Renal pelvis (tissue), 4 donors: ENCODE data around the gene INO80. TPM values are rescaled to one million over a fixed set of nuclear protein-coding genes. Genes with fewer than 3 reads are reported as not detected.
"Not testable (repeated sequence)": the region's sequence is repeated elsewhere in the genome, so short reads cannot be mapped to it uniquely, and the experiment has no call there.

Experiments
- DNase-seq: peaks from one replicate; pipeline ENCODE4 v3.0.0-alpha.2; 2013
- polyA plus RNA-seq, 3 donors: library from polyadenylated mRNA; unstranded; fragments of 120-200 nt; gene quantifications; one replicate each; pipeline ENCODE4 v1.2.1, GENCODE V29; 2013; ENCODE audit not compliant: insufficient read length in 3 of 3

INO80 gene
- polyA plus RNA-seq, 3 donors = 23.1 to 25.7 (median 25.7) TPM

DNA sequence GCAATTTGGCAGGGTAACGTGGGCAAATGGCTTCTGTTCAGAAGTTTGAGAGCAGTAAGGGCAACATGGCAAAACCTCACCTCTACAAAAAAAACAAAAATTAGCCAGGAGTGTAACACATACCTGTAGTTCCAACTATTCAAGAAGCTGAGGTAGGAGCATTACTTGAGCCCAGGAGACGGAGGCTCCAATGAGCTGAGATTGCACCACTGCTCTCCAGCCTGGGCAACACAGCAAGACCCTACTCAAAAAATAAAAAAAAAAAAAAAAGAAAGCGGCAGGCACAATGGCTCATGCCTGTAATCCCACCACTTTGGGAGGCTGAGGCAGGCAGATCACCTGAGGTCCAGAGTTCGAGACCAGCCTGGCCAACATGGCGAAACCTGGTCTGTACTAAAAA is 5.9 kb upstream of the INO80 start:
- no peak for DNase-seq

DNA sequence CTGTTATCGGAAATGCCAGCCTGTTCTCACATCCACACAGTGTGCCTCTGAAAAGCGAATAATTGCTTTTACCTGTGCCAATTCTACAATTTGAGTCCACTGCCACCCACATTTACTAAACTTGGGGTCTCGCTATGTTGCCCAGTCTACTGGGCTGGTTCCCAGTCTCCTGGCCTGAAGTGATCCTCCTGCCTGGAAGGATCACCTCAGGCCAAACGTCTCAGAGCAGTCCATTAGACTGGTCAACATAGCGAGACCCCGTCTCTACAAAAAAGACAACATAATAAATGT is 827 bp upstream of the INO80 start:
- DNase-seq = no peak

DNA sequence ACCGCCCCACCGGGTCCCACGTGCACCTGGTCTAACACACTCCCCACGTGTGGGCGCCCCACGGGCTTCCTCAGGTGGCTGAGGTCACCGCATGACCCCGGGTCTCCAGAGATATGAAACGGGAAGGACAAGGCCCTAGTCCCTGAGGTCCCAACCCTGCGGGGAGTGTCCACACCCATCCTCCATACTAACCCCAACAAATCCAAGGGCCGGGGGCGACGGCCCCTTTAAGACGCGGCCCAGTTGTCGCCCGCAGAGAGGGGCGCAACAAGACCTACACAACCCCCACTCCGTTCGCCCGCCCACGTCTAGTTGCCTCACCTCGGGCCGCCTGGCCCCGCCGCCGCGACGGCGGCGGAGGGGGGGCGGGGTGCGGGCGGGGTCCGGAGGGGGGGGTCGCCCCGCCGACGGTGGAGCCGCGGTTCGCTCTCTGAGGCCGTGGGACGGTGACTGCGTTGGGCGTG is 396 bp downstream of the INO80 start:
- DNase-seq = peak; percentile 61

DNA sequence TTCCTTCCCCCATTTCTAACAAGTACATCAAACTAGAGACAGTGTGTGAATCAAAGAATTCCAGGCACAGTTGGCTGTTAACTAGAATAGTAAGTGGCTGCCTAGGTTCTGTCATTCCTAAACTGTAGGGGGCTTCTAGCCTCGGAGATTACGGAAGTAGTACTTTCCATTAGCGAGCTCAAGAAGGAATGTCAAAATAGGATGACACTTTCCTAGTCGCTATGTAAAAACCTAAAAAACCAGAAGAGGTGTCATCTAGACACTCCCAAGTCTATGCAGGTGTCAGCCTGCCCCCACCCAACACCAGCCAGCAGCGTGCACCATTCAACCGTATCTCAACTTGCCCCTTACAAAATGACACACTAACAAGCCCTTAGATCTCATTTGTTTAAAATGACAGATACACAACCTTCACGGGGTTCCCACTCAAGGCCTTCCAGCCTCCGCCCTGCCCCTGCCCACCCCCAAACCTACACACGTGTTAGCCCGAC is 874 bp downstream of the INO80 start:
- peak; percentile 48 for DNase-seq

DNA sequence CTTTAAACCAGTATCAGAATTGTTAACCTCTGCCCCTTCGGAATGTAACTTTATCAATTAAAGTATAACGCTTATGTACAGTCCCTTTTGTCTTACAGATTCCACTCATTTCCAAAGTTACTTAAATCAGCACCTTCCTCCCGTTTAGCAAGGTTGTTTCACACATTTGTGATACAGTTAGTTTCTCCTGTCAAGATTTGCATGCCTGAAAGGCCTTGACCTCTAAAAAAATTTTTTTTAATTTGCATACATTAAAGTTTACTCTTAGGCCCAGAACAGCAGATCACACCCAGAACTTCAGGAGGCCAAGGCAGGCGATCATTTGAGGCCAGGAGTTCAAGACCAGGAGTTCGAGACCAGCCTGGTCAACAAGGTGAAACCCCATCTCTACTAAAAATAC is 9.1 kb downstream of the INO80 start:
- no peak for DNase-seq

DNA sequence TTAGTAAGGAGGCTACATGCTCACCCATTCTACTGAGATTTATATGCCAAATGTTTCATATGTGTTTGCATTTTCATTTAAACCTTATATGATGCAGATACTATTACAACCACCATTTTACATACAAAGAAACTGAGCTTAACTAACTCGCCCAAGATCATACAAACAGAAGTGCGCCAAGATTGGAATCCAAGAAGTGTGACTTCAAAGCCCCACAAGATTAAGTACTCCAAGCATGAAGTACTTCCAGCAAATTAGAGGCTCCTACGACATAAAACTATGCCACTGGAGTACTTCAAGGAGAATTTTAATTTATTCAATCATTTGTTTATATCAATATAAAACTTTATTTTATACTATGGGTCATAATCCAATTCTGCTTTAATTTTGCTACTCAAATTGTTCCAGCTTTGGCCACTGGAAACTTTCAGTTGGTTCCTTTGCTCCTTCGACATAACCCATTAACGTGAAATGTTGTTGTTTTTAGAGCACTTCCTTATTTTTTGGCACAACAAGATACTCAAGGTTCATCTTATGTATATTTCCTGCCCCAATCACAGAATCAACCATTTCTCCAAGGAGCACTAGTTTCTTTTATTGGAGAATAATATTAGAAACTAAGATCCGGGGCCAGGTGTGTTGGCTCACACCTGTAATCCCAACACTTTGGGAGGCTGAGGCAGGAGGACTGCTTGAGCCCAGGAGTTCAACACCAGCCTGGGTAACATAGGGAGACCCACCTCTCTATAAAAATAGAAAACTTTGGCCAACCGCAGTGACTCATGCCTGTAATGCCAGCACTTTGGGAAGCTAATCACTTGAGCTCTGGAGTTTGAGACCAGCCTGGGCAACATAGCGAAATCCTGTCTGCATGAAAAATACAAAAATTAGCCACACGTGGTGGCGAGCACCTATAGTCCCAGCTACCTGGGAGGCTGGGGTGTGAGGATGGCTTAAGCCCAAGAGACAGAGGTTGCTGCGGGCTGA is 10.4 kb downstream of the INO80 start:
- no peak for DNase-seq

DNA sequence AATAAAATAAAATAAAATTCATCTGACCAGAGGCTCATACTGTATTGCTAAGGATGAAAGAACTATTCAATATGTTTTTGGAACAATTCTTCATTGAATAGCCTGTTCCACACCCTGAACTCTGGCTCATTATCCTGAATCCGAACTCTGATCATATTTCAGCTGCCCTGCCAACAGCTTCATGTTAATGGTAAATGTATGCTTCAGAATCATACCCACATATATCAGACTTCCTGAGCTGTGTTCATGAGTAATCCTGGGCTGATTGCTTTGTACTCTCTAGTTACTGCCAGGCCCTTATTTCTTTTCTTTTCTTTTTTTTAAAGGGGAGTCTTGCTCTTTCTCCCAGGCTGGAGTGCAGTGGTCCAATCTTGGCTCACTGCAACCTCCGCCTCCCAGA is 11.8 kb downstream of the INO80 start:
- DNase-seq = no peak

DNA sequence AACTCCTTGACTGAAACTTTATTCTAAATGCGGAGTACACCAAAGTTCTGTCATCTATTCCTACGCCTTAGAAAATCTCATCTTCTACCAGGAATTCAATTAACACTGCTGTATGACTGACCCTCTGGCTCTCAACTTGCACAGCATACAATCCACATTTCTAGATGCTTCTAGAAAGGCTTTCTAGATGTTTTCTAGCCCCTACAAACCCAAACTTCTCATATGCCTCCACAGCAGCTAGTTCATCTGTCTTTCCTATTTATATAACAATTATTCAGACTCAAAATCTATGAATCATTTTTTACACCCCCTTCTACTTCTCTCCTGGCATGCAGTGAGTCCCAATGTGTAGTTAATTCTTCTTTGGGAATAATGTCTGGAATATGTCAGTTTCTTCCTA is 13.2 kb downstream of the INO80 start:
- no peak for DNase-seq

DNA sequence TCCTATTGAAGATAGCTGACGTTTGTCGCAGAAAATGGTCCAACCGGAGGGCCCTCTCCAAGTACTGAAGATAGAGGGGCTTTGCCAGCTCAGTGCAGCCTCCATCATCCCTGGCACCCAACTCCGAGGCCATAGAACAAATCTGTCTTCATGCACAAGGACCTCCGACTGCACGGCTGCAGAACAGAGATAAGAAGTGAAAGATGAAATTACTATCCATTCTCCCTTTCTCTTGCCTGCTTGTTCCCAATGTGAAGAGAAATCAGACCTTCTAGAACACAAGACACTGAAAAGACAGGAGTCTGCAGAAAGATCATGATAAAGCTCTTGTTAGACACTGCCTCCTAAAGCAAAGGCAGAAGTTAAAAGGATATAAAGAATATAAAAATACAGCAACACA is 19.9 kb downstream of the INO80 start:
- no peak for DNase-seq

DNA sequence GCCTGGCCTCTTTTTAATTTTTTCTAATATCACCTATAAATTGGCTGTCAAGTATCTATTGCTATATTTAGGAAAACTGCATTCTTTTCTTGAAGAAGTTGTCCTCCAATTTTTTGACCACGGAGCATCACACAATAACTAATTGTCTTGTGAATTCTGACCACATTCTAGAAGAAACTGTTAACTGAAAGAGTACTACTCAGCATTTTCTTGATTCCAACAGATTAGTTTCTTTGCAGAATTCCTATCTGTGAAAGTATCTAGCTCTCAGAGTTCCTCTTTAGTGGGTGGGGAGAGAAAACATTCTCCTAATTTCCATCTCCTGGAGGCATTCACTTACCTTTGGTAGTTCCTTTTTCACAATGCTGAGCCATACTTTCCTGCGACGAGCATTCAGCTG is 31.1 kb downstream of the INO80 start:
- no peak for DNase-seq

DNA sequence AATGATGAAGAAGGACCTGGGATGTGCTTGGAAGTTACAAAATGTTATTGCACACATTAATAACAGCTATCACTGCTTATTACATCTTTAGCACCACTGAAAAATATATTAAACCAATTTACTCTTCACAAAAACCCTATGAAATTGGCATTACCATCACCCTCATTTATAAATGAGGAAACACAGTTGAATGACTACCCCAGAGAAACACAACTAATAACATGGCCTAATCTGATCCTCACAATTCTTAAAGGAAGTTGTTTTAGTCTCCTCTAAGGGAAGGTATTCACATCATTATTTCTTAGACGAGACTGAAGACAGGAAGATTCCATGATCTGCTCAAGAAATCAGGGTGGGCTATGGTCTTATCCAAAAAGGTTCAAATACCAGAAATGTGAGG is 35.9 kb downstream of the INO80 start:
- DNase-seq = no peak

DNA sequence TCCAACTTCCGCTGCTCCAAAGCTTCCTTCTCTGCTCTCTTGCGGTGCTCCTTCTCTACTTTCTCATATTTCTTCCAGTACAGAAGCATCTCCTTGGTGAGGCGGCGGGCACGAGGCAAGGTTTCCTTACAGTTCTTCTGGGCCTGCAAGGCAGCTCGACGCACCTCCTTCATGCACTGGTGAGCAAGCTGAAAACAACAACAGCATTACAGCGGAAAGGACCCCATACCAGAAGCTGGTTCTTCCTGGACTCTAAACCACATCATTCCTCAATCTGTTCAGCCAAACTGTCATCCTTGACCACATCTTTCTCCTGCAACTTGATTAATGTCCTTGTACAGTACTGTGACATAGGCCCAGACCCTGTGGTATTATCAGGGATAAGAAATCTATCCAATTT is 36.4 kb downstream of the INO80 start:
- DNase-seq = no peak

DNA sequence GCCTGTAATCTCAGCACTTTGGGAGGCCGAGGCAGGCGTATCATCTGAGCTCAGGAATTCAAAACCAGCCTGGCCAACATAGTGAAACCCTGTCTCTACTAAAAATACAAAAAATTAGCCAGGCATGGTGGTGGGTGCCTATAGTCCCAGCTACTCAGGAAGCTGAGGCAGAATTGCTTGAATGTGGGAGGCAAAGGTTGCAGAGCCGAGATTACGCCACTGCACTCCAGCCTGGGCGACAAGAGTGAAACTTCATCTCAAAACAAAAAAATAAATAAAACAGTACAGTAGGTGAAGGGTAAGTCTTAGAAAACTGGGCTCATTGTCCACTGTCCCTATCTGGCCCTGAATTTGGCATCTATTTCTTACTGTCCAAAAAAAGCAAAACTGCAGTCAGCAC is 37.2 kb downstream of the INO80 start:
- not testable (repeated sequence) for DNase-seq

DNA sequence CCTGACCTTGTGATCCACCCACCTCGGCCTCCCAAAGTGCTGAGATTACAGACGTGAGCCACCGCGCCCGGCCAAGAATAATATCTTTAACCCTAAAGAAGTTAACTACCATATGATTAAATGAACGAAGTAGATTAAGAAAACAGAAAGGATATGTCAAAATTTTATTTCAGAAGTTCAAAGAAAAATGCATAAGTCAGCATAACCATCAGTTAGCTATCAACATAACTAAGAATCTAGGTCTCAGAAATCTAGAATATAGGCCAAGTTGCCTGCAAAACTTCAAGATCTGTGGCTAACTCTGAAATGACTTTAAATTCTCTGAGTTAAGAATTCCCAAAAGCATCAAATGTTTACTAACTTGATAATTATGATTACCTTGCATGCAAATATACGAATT is 38.0 kb downstream of the INO80 start:
- DNase-seq = no peak

DNA sequence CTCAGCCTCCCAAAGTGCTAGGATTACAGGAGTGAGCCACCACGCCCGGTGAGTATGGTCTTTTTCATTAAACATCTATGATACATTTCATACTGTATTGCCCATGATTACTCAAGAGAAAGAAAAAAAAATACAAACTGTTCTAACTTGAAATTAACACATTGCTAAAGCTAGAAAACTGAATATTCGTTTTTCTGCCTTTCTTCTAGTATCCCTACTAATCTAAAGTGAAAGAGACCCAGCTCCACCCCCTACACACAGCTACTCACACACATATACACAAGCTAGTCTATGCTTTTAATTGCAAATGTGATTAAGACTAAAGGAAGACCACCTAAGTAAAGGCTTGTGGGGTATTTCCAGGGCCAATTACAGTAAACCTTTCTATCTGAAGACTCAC is 43.1 kb downstream of the INO80 start:
- no peak for DNase-seq

DNA sequence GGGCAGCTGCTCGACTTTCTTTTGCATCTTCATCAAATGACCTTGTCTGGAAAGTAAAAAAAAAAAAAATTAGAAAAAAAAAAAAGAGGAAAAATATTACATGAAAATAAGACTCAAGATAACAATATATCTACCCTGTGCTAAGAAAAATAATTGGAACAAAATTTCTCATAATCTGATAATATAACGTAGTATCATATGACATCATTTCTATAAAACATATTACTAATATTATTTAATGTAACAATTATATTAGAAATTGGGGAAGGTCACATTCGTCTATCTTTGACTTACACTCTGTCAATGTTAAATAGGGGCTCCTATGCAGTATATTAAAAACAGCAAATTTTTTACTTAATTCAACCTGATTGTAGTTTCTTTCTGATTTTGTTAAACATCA is 44.1 kb downstream of the INO80 start:
- DNase-seq = no peak

DNA sequence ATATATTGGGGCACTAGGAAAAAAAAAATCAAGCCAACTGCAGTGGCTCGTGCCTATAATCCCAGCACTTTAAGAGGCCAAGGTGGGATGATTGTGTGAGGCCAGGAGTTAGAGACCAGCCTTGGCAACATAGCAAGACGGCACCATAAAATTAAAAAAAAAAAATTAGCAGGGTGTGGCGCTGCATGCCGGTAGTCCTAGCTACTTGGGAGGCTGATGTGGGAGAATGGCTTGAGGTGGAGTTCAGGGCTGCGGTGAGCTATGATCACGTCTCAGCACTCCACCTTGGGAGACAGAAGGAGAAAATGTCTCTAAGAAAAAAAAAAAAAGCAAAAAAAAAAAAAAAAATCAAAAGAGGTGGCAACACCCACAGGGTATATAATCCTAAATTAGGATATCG is 49.6 kb downstream of the INO80 start:
- no peak for DNase-seq

DNA sequence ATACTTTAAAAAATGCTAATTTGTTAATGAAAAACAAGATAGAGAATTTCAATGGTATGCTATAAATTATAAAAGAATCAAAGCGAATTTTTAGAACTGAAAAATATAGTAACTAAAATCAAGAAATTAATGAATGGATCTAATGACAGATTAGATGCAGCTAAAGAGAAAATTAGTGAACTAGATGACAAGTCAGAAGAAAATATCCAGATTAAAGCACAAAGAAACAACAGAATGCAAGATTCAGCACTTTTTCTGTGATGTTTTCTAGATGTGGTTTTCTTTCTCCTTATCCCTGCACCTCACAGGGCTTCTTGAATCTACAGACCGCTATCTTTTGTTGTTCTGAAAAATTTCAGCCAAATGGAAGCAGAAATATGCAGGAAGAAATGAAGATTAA is 54.4 kb downstream of the INO80 start:
- DNase-seq = no peak

DNA sequence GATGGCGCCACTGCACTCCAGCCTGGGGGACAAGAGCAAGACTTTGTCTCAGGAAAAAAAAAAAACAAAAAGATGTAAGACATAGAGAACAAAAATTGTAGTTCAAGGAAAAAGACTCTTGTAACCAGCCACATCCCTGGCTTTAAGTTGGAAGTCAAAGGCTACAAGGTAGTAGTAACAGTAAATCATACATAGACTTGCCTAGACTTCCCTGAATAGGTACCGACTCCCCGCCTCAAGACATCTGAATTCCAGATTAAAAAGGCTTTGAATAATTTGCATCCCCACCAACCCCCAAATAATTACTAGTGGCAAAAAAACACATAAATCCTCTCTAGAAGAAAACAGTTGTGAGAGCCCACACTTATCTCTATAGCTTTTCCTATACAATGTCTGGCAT is 55.6 kb downstream of the INO80 start:
- DNase-seq = no peak

DNA sequence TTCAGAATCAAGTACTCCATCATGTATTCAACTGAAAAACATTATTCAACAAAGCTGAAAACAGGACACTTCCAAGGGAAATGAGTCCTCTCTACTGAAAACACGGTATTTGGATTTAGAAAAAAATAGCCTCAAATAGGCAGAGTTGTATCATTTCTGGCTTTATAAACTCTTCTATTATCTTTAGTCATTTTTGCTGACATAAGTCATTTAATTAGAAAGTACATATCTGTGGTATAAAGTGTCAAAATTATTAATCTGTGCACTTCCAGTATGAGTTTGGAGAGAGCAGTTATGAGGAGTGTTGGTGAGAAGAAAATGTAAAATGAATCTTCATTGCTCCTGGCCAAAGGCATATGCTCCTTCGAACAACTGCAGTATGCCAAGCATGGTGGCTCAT is 59.3 kb downstream of the INO80 start:
- DNase-seq = no peak

DNA sequence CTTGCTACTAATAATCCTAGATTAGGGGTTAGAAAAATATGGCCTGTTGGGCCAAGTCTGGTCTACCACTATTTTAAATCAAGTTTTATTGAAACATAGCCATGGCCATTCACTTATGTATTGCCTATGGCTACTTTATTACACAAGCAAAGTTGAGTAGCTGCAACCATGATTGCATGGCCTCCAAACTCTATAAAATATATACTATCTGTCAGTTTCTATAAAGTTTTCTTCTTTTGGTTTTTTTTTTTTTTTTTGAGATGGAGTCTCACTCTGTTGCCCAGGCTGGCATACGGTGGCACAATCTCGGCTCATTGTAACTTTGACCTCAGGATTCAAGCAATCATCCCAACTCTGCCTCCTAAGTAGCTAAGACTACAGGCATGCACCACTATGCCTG is 60.4 kb downstream of the INO80 start:
- DNase-seq = no peak

DNA sequence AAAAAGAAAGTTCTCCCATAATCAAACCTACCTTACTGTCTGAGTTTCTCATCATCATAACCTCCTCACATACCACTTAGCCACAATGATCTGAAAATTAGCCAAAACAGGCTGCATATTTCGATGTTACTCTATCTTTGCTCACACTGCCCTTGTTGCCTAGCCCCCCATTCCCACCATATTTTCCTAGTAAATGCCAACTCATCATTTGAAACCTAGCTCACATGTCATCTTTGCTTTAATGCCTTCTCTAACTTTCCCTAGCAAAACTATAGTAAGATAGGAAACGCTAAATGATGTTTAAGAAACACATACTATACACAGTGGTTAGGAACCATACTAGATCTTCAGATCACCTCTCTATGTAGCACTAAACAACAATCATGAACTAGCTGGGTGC is 64.9 kb downstream of the INO80 start:
- DNase-seq = no peak

DNA sequence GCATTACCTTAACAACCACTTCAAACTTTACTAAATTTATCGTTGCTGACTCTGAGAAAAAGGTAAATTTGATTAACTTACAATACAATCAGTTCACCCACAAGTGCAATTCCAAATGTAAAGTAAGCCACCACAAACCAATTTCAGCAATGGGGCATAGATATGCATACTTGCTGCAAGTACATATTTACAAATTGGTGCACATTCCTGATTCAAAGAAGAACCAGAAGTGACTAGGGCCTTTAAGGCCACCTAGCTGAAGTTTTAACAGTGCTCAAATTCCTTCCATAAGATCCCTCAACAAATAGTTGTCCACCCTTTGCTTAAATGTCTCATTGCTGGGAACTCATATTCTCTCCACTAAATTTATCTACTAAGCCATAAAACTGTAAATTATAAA is 67.2 kb downstream of the INO80 start:
- no peak for DNase-seq

DNA sequence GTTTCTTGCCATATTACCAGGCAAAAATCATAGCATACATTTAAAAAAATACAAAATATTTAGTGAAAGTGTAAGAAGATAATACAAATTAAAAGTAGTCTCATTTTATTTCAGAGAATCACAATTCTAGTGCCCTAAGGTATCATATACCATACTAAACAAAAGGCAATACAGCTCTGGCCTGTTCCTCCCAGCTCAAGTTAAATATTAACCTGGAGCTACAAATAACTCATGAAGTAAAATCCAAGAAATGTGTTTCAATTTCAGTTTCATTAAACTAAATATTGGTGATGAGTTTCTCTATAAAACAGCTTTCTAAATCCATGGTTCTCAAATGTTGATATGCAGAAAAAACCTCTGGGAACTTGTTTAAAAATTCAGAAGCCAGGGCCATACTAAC is 67.7 kb downstream of the INO80 start:
- DNase-seq = no peak
